ENCODE data around the gene VIPAS39. TPM values are rescaled to one million over a fixed set of nuclear protein-coding genes. Genes with fewer than 3 reads are reported as not detected.

The VIPAS39 gene
- total and polyA plus RNA-seq, 4 donors, result 5.6 to 13.9 (median 8.9) TPM

GRCh38 chr14:77403768-77404167 lies 53.6 kb downstream of the VIPAS39 start:
- no peaks in the 10 kb centered on the region for H3K27me3 ChIP-seq (ENCODE audit: control insufficient read depth in 4 of 4, insufficient read depth in 4 of 4, low read length in 3 of 4)
- no peaks in the 10 kb centered on the region for H3K9me3 ChIP-seq (ENCODE audit: control insufficient read depth in 4 of 4, low read length in 3 of 4)
- H3K4me3 ChIP-seq (ENCODE audit: low read depth in 1 of 3, low read length in 3 of 3), result no peak overlapping the region
- H3K4me1 ChIP-seq (ENCODE audit: control insufficient read depth in 4 of 4, insufficient read depth in 4 of 4, low read length in 3 of 4), result no peaks in the 10 kb centered on the region
- H3K9ac ChIP-seq (ENCODE audit: low read depth in 1 of 2, low read length in 2 of 2), result no peak overlapping the region
- no peak for DNase-seq (ENCODE audit: low spot score)
- no peak overlapping the region for H3K27ac ChIP-seq (ENCODE audit: low read depth in 1 of 2, low read length in 2 of 2)
- no peak for TF ChIP-seq TAF1 (conservative IDR thresholded peaks at IDR 0.05)
- TF ChIP-seq ZBTB33 (IDR thresholded peaks at IDR 0.05), result no peak
- no peak for TF ChIP-seq FOXA1 (IDR thresholded peaks at IDR 0.05)
- TF ChIP-seq SP1 (IDR thresholded peaks at IDR 0.05), result no peak
- no peak for TF ChIP-seq YY1 (IDR thresholded peaks at IDR 0.05)
- no peak for TF ChIP-seq RAD21 (IDR thresholded peaks at IDR 0.05)
- TF ChIP-seq ATF3 (IDR thresholded peaks at IDR 0.05), result no peak
- no peak for TF ChIP-seq MAX (IDR thresholded peaks at IDR 0.05)
- TF ChIP-seq HNF4G (IDR thresholded peaks at IDR 0.05), result no peak
- no peak for TF ChIP-seq JUND (IDR thresholded peaks at IDR 0.05)
- TF ChIP-seq CTCF (IDR thresholded peaks at IDR 0.05; ENCODE audit: low read depth, low read length, missing input control), result no peak
- no peak for TF ChIP-seq REST (IDR thresholded peaks at IDR 0.05)
- no peak for TF ChIP-seq EGR1 (IDR thresholded peaks at IDR 0.05; ENCODE audit: low read depth in 2 of 2)
- WGBS, result 92% methylated on average over 3 of the region's 3 CpGs
- no peaks in the 10 kb centered on the region for H3K36me3 ChIP-seq (ENCODE audit: control insufficient read depth in 4 of 4, insufficient read depth in 3 of 4, low read depth in 1 of 4, low read length in 3 of 4)

GRCh38 chr14:77400216-77400615 lies 57.2 kb downstream of the VIPAS39 start:
- DNase-seq (ENCODE audit: low spot score), result no peak
- H3K36me3 ChIP-seq (ENCODE audit: control insufficient read depth in 4 of 4, insufficient read depth in 3 of 4, low read depth in 1 of 4, low read length in 3 of 4), result no peaks in the 10 kb centered on the region
- no peak overlapping the region for H3K4me3 ChIP-seq (ENCODE audit: low read depth in 1 of 3, low read length in 3 of 3)
- H3K9ac ChIP-seq (ENCODE audit: low read depth in 1 of 2, low read length in 2 of 2), result no peak overlapping the region
- no peaks in the 10 kb centered on the region for H3K27me3 ChIP-seq (ENCODE audit: control insufficient read depth in 4 of 4, insufficient read depth in 4 of 4, low read length in 3 of 4)
- H3K4me1 ChIP-seq (ENCODE audit: control insufficient read depth in 4 of 4, insufficient read depth in 4 of 4, low read length in 3 of 4), result no peaks in the 10 kb centered on the region
- WGBS, result 85% methylated on average over 6 of the region's 6 CpGs
- no peaks in the 10 kb centered on the region for H3K9me3 ChIP-seq (ENCODE audit: control insufficient read depth in 4 of 4, low read length in 3 of 4)
- TF ChIP-seq RXRA (IDR thresholded peaks at IDR 0.05) (no peak), MAX (IDR thresholded peaks at IDR 0.05) (no peak)
- no peak overlapping the region for H3K27ac ChIP-seq (ENCODE audit: low read depth in 1 of 2, low read length in 2 of 2)
